ENCODE data around the gene PRSS38. TPM values are rescaled to one million over a fixed set of nuclear protein-coding genes. Genes with fewer than 3 reads are reported as not detected.

Gene PRSS38
- total RNA-seq, 1 experiment from 2014 or later, result not detected

- no peak for TF ChIP-seq REST (IDR thresholded peaks at IDR 0.05; ENCODE audit: low read depth)
- TF ChIP-seq RAD21 (IDR thresholded peaks at IDR 0.05; ENCODE audit: low read depth), result no peak
- no peak for TF ChIP-seq SRF (IDR thresholded peaks at IDR 0.05; ENCODE audit: low read depth)
- no peak for TF ChIP-seq EGR1 (IDR thresholded peaks at IDR 0.05; ENCODE audit: low read depth)
- no peak for TF ChIP-seq POLR2AphosphoS5 (IDR thresholded peaks at IDR 0.05; ENCODE audit: low read depth, low read length)
- no peak for TF ChIP-seq ATF3 (IDR thresholded peaks at IDR 0.05)
- TF ChIP-seq EZH2 (IDR thresholded peaks at IDR 0.05), result no peak
These were observed 34.1 kb upstream of the PRSS38 start (continued) for GRCh38 chr1:227781314-227781930.

- Histone ChIP-seq H3K4me1 (ENCODE audit: control insufficient read depth in 1 of 2, insufficient read depth in 2 of 2, low read length in 2 of 2) (peaks cover 1 to 2% of the 10 kb centered on the region in 2 experiments; a peak in 3 of 4 replicates), H3K36me3 (ENCODE audit: control insufficient read depth in 1 of 2, insufficient read depth in 2 of 2, low read length in 2 of 2) (0 out of 4 replicates have a peak, but pooled peaks cover 0 to 3% of the 10 kb centered on the region in 2 experiments), H2AFZ (ENCODE audit: low read depth, low read length, poor library complexity, severe bottlenecking) (no peak overlapping the region), H3K27me3 (ENCODE audit: insufficient read depth, low read length) (no peaks in the 10 kb centered on the region), H3K9me3 (ENCODE audit: control insufficient read depth in 1 of 2, insufficient read depth in 1 of 2, low read depth in 1 of 2, low read length in 2 of 2) (no peaks in the 10 kb centered on the region), H3K27ac (ENCODE audit: low read depth, low read length) (no peak overlapping the region), H3K9me2 (ENCODE audit: insufficient read depth) (no peaks in the 10 kb centered on the region), H4K20me1 (ENCODE audit: insufficient read depth) (no peaks in the 10 kb centered on the region), H3K4me2 (ENCODE audit: low read length) (no peak overlapping the region), H3K79me2 (ENCODE audit: insufficient read depth, low read length) (no peaks in the 10 kb centered on the region), H3K9ac (ENCODE audit: low read length) (no peak overlapping the region), H3K4me3 (replicated peaks in 1 of 2; ENCODE audit: low read depth in 1 of 2, low read length in 2 of 2) (no peak overlapping the region)
- RAD21 ChIA-PET (ENCODE audit: low non-redundant PET in 1 of 2, low total read pairs in 2 of 2, uncharacterized antibody in 2 of 2, unreplicated experiment in 2 of 2), result no interaction called here
- ATAC-seq (no peak), DNase-seq (ENCODE audit: low read depth, low spot score) (no peak)
- POLR2A ChIA-PET, result no interaction called here
- intact Hi-C loops (cut with micrococcal nuclease), result no loop called here
- CTCF ChIA-PET, result no interaction called here
- BruUV-seq (replicated peaks), result no TSS peak
- TF ChIP-seq ZNF274 (IDR thresholded peaks at IDR 0.05; ENCODE audit: low read depth, low read length), result no peak
- TF ChIP-seq ZBTB33 (IDR thresholded peaks at IDR 0.05; ENCODE audit: extremely low read depth, insufficient replicate concordance, low read length), result no peak
- TF ChIP-seq CEBPB (IDR thresholded peaks at IDR 0.05; ENCODE audit: low read depth), result no peak
- TF ChIP-seq EZH2phosphoT487 (IDR thresholded peaks at IDR 0.05; ENCODE audit: borderline replicate concordance), result no peak
- no peak for TF ChIP-seq CTCF (IDR thresholded peaks at IDR 0.05 in 2 of 3, conservative IDR thresholded peaks at IDR 0.05 in 1 of 3; ENCODE audit: borderline replicate concordance in 1 of 3, insufficient read depth in 1 of 3, low read depth in 2 of 3, low read length in 2 of 3)
- TF ChIP-seq ZFX (IDR thresholded peaks at IDR 0.05), result no peak
- no peak for TF ChIP-seq RAD21 (IDR thresholded peaks at IDR 0.05; ENCODE audit: low read depth)
- no peak for TF ChIP-seq ELF1 (IDR thresholded peaks at IDR 0.05; ENCODE audit: borderline replicate concordance, low read depth)
- no peak for TF ChIP-seq YY1 (IDR thresholded peaks at IDR 0.05; ENCODE audit: extremely low read depth, insufficient replicate concordance, low read depth, low read length)
- no peak for TF ChIP-seq SIN3A (IDR thresholded peaks at IDR 0.05; ENCODE audit: low read depth)
- TF ChIP-seq SRF (IDR thresholded peaks at IDR 0.05; ENCODE audit: low read depth), result no peak
- no peak for TF ChIP-seq EGR1 (IDR thresholded peaks at IDR 0.05; ENCODE audit: low read depth)
- TF ChIP-seq EZH2 (IDR thresholded peaks at IDR 0.05), result no peak
- no peak for TF ChIP-seq CBX3 (IDR thresholded peaks at IDR 0.05; ENCODE audit: low read depth)
These were observed 33.2 kb upstream of the PRSS38 start for GRCh38 chr1:227782226-227782625.
